Liver (tissue), 9 donors: ENCODE data around the gene DUSP1. TPM values are rescaled to one million over a fixed set of nuclear protein-coding genes. Genes with fewer than 3 reads are reported as not detected.

Source experiments
- DNase-seq: peaks from one replicate; pipeline ENCODE4 v3.0.0-alpha.2; 2017; ENCODE audit warnings: low spot score
- H3K27ac ChIP-seq, 2 donors: one replicate each; pipeline ENCODE4 v1.7.0; 2013; ENCODE audit warnings: inconsistent platforms in 2 of 2, low read length in 2 of 2, control low read depth in 1 of 2, low read depth in 1 of 2, mild to moderate bottlenecking in 1 of 2
- H3K27me3 ChIP-seq, 4 donors: one replicate each; pipeline versions ENCODE4 v1.6.1 to v1.7.0; 2013; ENCODE audit warnings: low read length in 3 of 4, inconsistent platforms in 1 of 4, mild to moderate bottlenecking in 1 of 4, moderate library complexity in 1 of 4; ENCODE audit not compliant: control insufficient read depth in 4 of 4, insufficient read depth in 4 of 4
- H3K36me3 ChIP-seq, 4 donors: one replicate each; pipeline versions ENCODE4 v1.6.1 to v1.7.0; 2013; ENCODE audit warnings: low read length in 3 of 4, mild to moderate bottlenecking in 3 of 4, low read depth in 1 of 4, moderate library complexity in 1 of 4; ENCODE audit not compliant: control insufficient read depth in 4 of 4, insufficient read depth in 3 of 4
- H3K4me1 ChIP-seq, 4 donors: one replicate each; pipeline versions ENCODE4 v1.6.1 to v1.7.0; 2013; ENCODE audit warnings: low read length in 3 of 4, mild to moderate bottlenecking in 3 of 4, moderate library complexity in 1 of 4; ENCODE audit not compliant: control insufficient read depth in 4 of 4, insufficient read depth in 4 of 4
- H3K4me3 ChIP-seq, 3 donors: one replicate each; pipeline versions ENCODE4 v1.6.1 to v1.7.0; 2013; ENCODE audit warnings: low read length in 3 of 3, control low read depth in 1 of 3, low read depth in 1 of 3, mild to moderate bottlenecking in 1 of 3
- H3K9ac ChIP-seq, 2 donors: one replicate each; pipeline ENCODE4 v1.7.0; 2013; ENCODE audit warnings: low read length in 2 of 2, mild to moderate bottlenecking in 2 of 2, moderate library complexity in 2 of 2, control low read depth in 1 of 2, low read depth in 1 of 2
- H3K9me3 ChIP-seq, 4 donors: one replicate each; pipeline versions ENCODE4 v1.6.1 to v1.7.0; 2013; ENCODE audit warnings: low read length in 3 of 4; ENCODE audit not compliant: control insufficient read depth in 4 of 4
- ATF3 ChIP-seq: IDR thresholded peaks from 2 replicates; pipeline ENCODE4 v1.6.1; 2016; ENCODE audit warnings: antibody characterized with exemption
- CTCF ChIP-seq: fragments of 150-350 bp; IDR thresholded peaks from 2 replicates; pipeline ENCODE4 v1.5.1; 2017; ENCODE audit warnings: improper control_type of control experiment, low read depth, low read length; ENCODE audit not compliant: missing input control
- EGR1 ChIP-seq, 2 donors: IDR thresholded peaks; 2 replicates each; pipeline ENCODE4 v1.6.1; 2016 to 2018; ENCODE audit warnings: antibody characterized with exemption in 2 of 2, low read depth in 2 of 2
- FOXA1 ChIP-seq: IDR thresholded peaks from 2 replicates; pipeline ENCODE4 v1.6.1; 2016; ENCODE audit warnings: antibody characterized with exemption
- FOXA2 ChIP-seq: IDR thresholded peaks from 2 replicates; pipeline ENCODE4 v1.6.1; 2016; ENCODE audit warnings: antibody characterized with exemption
- GABPA ChIP-seq, 2 donors: IDR thresholded peaks in 1 of 2; conservative IDR thresholded peaks in 1 of 2; 2 replicates each; pipeline ENCODE4 v1.6.1; 2016; ENCODE audit warnings: antibody characterized with exemption in 2 of 2, mild to moderate bottlenecking in 1 of 2, moderate library complexity in 1 of 2
- HNF4A ChIP-seq, 2 donors: conservative IDR thresholded peaks; 2 replicates each; pipeline ENCODE4 v1.6.1; 2016; ENCODE audit warnings: antibody characterized with exemption in 2 of 2, mild to moderate bottlenecking in 2 of 2
- HNF4G ChIP-seq: IDR thresholded peaks from 2 replicates; pipeline ENCODE4 v1.6.1; 2016; ENCODE audit warnings: antibody characterized with exemption
- JUND ChIP-seq, 2 donors: IDR thresholded peaks; 2 replicates each; pipeline ENCODE4 v1.6.1; 2016; ENCODE audit warnings: antibody characterized with exemption in 2 of 2
- MAX ChIP-seq: IDR thresholded peaks from 2 replicates; pipeline ENCODE4 v1.6.1; 2016; ENCODE audit warnings: antibody characterized with exemption
- NR2F2 ChIP-seq: IDR thresholded peaks from 2 replicates; pipeline ENCODE4 v1.6.1; 2016; ENCODE audit warnings: antibody characterized with exemption
- RAD21 ChIP-seq, 2 donors: IDR thresholded peaks; 2 replicates each; pipeline ENCODE4 v1.6.1; 2016; ENCODE audit warnings: antibody characterized with exemption in 2 of 2, mild to moderate bottlenecking in 2 of 2
- REST ChIP-seq: IDR thresholded peaks from 2 replicates; pipeline ENCODE4 v1.6.1; 2016; ENCODE audit warnings: antibody characterized with exemption, mild to moderate bottlenecking
- RXRA ChIP-seq, 2 donors: IDR thresholded peaks; 2 replicates each; pipeline ENCODE4 v1.6.1; 2017 to 2018; ENCODE audit warnings: antibody characterized with exemption in 2 of 2, mild to moderate bottlenecking in 1 of 2
- SP1 ChIP-seq: IDR thresholded peaks from 2 replicates; pipeline ENCODE4 v1.6.1; 2018; ENCODE audit warnings: antibody characterized with exemption, mild to moderate bottlenecking
- TAF1 ChIP-seq: conservative IDR thresholded peaks from 2 replicates; pipeline ENCODE4 v1.6.1; 2016; ENCODE audit warnings: antibody characterized with exemption, mild to moderate bottlenecking
- YY1 ChIP-seq: IDR thresholded peaks from 2 replicates; pipeline ENCODE4 v1.6.1; 2016; ENCODE audit warnings: antibody characterized with exemption, mild to moderate bottlenecking
- ZBTB33 ChIP-seq: IDR thresholded peaks from 2 replicates; pipeline ENCODE4 v1.6.1; 2016; ENCODE audit warnings: antibody characterized with exemption
- WGBS: extraction: QIAGEN DNeasy Blood & Tissue Kit; methylation state at CpG from one replicate; pipeline ENCODE4 v1.1.7; 2013; 5-methylcytosine and 5-hydroxymethylcytosine counted together
- polyA plus RNA-seq, 2 donors: library from polyadenylated mRNA; stranded (reverse) in 1 of 2; unstranded in 1 of 2; fragments of 200-250 nt in 1 of 2; fragments of >200 nt in 1 of 2; fragmentation: Nextera tagmentation in 1 of 2; extraction: Ambion mirVana in 1 of 2; gene quantifications; one replicate each; pipeline versions ENCODE4 v1.2.1 to v1.2.3, GENCODE V29; 2013 to 2015
- total RNA-seq, 2 donors: library from RNA; depleted of rRNA; stranded (reverse); fragments of >200 nt; gene quantifications; one replicate each; pipeline ENCODE4 v1.2.3, GENCODE V29; 2014
- donor health status: healthy.
- donor health status: healthy.
- donor health status: healthy.
- donor health status: healthy.
- donor health status: healthy.

DUSP1 gene
- total and polyA plus RNA-seq, 4 donors, result 53.2 to 237 (median 110) TPM

GRCh38 chr5:172730981-172731679 is 39.9 kb downstream of the DUSP1 start:
- Histone ChIP-seq H3K9ac (peak overlapping the region in 1 of 2 donors; percentile 29), H3K4me3 (no peak overlapping the region), H3K9me3 (no peaks in the 10 kb centered on the region), H3K4me1 (peaks cover 4 to 26% (median 15%) of the 10 kb centered on the region in 4 donors), H3K36me3 (no peaks in the 10 kb centered on the region), H3K27ac (peak overlapping the region in 1 of 2 donors; percentile 5), H3K27me3 (no peaks in the 10 kb centered on the region)
- TF ChIP-seq JUND (IDR thresholded peaks at IDR 0.05) (peak; percentile 73 to 99), HNF4G (no peak), RXRA (IDR thresholded peaks at IDR 0.05) (peak in 1 of 2 donors; percentile 87), HNF4A (conservative IDR thresholded peaks at IDR 0.05) (peak in 1 of 2 donors; percentile 82), EGR1 (IDR thresholded peaks at IDR 0.05; ENCODE audit: low read depth in 2 of 2) (peak in 1 of 2 donors; percentile 41), RAD21 (IDR thresholded peaks at IDR 0.05) (peak; percentile 13 to 51), GABPA (IDR thresholded peaks at IDR 0.05 in 1 of 2, conservative IDR thresholded peaks at IDR 0.05 in 1 of 2) (no peak), FOXA1 (peak; percentile 86), FOXA2 (peak; percentile 87), ZBTB33 (peak; percentile 64), MAX (peak; percentile 99), YY1 (peak; percentile 65), SP1 (peak; percentile 28), TAF1 (no peak), REST (peak; percentile 39), CTCF (peak; percentile 2), ATF3 (peak; percentile 68), NR2F2 (no peak)
- no peak for DNase-seq
- 60% methylated on average over 16 of the region's 16 CpGs for WGBS
